Activated T-cell treated with anti-CD3 and anti-CD28 coated beads, Interleukin-2, amount 50 U/mL, for 24 hours (primary cell): ENCODE data around the gene IP6K2.

Source experiments
- DNase-seq: peaks from one replicate; pipeline ENCODE4 v3.0.0-alpha.2; 2020
- H3K27ac Mint-ChIP-seq: 2 replicates; pipeline ENCODE4 v1.8.0; 2020; ENCODE audit warnings: mild to moderate bottlenecking, mixed read lengths
- H3K27me3 Mint-ChIP-seq: 2 replicates; pipeline ENCODE4 v1.8.0; 2020; ENCODE audit warnings: mixed read lengths
- H3K36me3 Mint-ChIP-seq: 2 replicates; pipeline ENCODE4 v1.8.0; 2020; ENCODE audit warnings: low read depth, mixed read lengths
- H3K4me1 Mint-ChIP-seq: 2 replicates; pipeline ENCODE4 v1.8.0; 2020; ENCODE audit warnings: low read depth, mixed read lengths
- H3K4me3 Mint-ChIP-seq: 2 replicates; pipeline ENCODE4 v1.8.0; 2020; ENCODE audit warnings: mild to moderate bottlenecking, moderate library complexity, mixed read lengths
- H3K9me3 Mint-ChIP-seq: 2 replicates; pipeline ENCODE4 v1.8.0; 2020; ENCODE audit warnings: mixed read lengths

IP6K2 gene

GRCh38 chr3:48688032-48688736 is 28.8 kb downstream of the IP6K2 start:
- no peak for DNase-seq
- H3K27me3 Mint-ChIP-seq = no peaks in the 10 kb centered on the region
- H3K27ac Mint-ChIP-seq = no peak overlapping the region
- peaks cover 26% of the 10 kb centered on the region for H3K4me1 Mint-ChIP-seq
- no peaks in the 10 kb centered on the region for H3K9me3 Mint-ChIP-seq
- H3K4me3 Mint-ChIP-seq = no peak overlapping the region
- H3K36me3 Mint-ChIP-seq = peaks cover 63% of the 10 kb centered on the region

GRCh38 chr3:48687220-48687678 is 29.8 kb downstream of the IP6K2 start:
- DNase-seq = no peak
- no peak overlapping the region for H3K27ac Mint-ChIP-seq
- no peaks in the 10 kb centered on the region for H3K27me3 Mint-ChIP-seq
- H3K9me3 Mint-ChIP-seq = no peaks in the 10 kb centered on the region
- H3K4me3 Mint-ChIP-seq = no peak overlapping the region
- H3K36me3 Mint-ChIP-seq = peaks cover 63% of the 10 kb centered on the region
- H3K4me1 Mint-ChIP-seq = peaks cover 27% of the 10 kb centered on the region

- Mint-ChIP-seq H3K4me1 (peaks cover 27% of the 10 kb centered on the region), H3K27me3 (no peaks in the 10 kb centered on the region), H3K4me3 (peak overlapping the region; percentile 87), H3K27ac (peak overlapping the region; percentile 89), H3K36me3 (peaks cover 64% of the 10 kb centered on the region), H3K9me3 (no peaks in the 10 kb centered on the region)
- DNase-seq = no peak
These were observed 30.3 kb downstream of the IP6K2 start for GRCh38 chr3:48686538-48687219.

GRCh38 chr3:48685603-48686511 is 31.2 kb downstream of the IP6K2 start, which contains the start of gene NCKIPSD:
TSS of gene NCKIPSD (minus strand) at chr3:48685915. CDS start at chr3:48685807, 108 bp downstream.
- Mint-ChIP-seq H3K4me1 (peaks cover 27% of the 10 kb centered on the region), H3K27me3 (no peaks in the 10 kb centered on the region), H3K4me3 (peak within 1 kb of the TSS; percentile 87), H3K36me3 (peaks cover 66% of the 10 kb centered on the region), H3K9me3 (no peaks in the 10 kb centered on the region), H3K27ac (peak within 1 kb of the TSS; percentile 89)
- peak; percentile 97 for DNase-seq

GRCh38 chr3:48685293-48685602 is 31.8 kb downstream of the IP6K2 start:
- Mint-ChIP-seq H3K9me3 (no peaks in the 10 kb centered on the region), H3K4me3 (peak overlapping the region; percentile 87), H3K27ac (peak overlapping the region; percentile 84), H3K36me3 (peaks cover 66% of the 10 kb centered on the region), H3K4me1 (peaks cover 29% of the 10 kb centered on the region), H3K27me3 (no peaks in the 10 kb centered on the region)
- no peak for DNase-seq

- Mint-ChIP-seq H3K36me3 (peaks cover 66% of the 10 kb centered on the region), H3K9me3 (no peaks in the 10 kb centered on the region), H3K4me1 (peaks cover 29% of the 10 kb centered on the region), H3K27ac (peak overlapping the region; percentile 89), H3K27me3 (no peaks in the 10 kb centered on the region), H3K4me3 (peak overlapping the region; percentile 87)
- DNase-seq = no peak
These were observed 32.4 kb downstream of the IP6K2 start for GRCh38 chr3:48684480-48685143.

- Mint-ChIP-seq H3K4me1 (peaks cover 29% of the 10 kb centered on the region), H3K27me3 (no peaks in the 10 kb centered on the region), H3K36me3 (peaks cover 66% of the 10 kb centered on the region), H3K9me3 (no peaks in the 10 kb centered on the region), H3K4me3 (peak overlapping the region; percentile 87), H3K27ac (no peak overlapping the region)
- no peak for DNase-seq
These were observed 33.0 kb downstream of the IP6K2 start for GRCh38 chr3:48684054-48684349.

- DNase-seq = no peak
- no peak overlapping the region for H3K27ac Mint-ChIP-seq
- H3K4me3 Mint-ChIP-seq = no peak overlapping the region
- peaks cover 29% of the 10 kb centered on the region for H3K4me1 Mint-ChIP-seq
- no peaks in the 10 kb centered on the region for H3K9me3 Mint-ChIP-seq
- peaks cover 66% of the 10 kb centered on the region for H3K36me3 Mint-ChIP-seq
- H3K27me3 Mint-ChIP-seq = no peaks in the 10 kb centered on the region
These were observed 34.2 kb downstream of the IP6K2 start for GRCh38 chr3:48682786-48683185.

- Mint-ChIP-seq H3K4me1 (peaks cover 29% of the 10 kb centered on the region), H3K4me3 (no peak overlapping the region), H3K36me3 (peaks cover 66% of the 10 kb centered on the region), H3K27me3 (no peaks in the 10 kb centered on the region), H3K9me3 (no peaks in the 10 kb centered on the region), H3K27ac (no peak overlapping the region)
- no peak for DNase-seq
These were observed 34.9 kb downstream of the IP6K2 start for GRCh38 chr3:48681974-48682610.

GRCh38 chr3:48681541-48681880 is 35.5 kb downstream of the IP6K2 start:
- Mint-ChIP-seq H3K4me3 (no peak overlapping the region), H3K4me1 (peaks cover 27% of the 10 kb centered on the region), H3K9me3 (no peaks in the 10 kb centered on the region), H3K36me3 (peaks cover 65% of the 10 kb centered on the region), H3K27ac (no peak overlapping the region), H3K27me3 (no peaks in the 10 kb centered on the region)
- DNase-seq = no peak

- no peaks in the 10 kb centered on the region for H3K27me3 Mint-ChIP-seq
- peaks cover 21% of the 10 kb centered on the region for H3K4me1 Mint-ChIP-seq
- no peak for DNase-seq
- H3K27ac Mint-ChIP-seq = no peak overlapping the region
- peaks cover 69% of the 10 kb centered on the region for H3K36me3 Mint-ChIP-seq
- no peaks in the 10 kb centered on the region for H3K9me3 Mint-ChIP-seq
- H3K4me3 Mint-ChIP-seq = no peak overlapping the region
These were observed 36.0 kb downstream of the IP6K2 start for GRCh38 chr3:48680811-48681540.

GRCh38 chr3:48679411-48680391 is 37.3 kb downstream of the IP6K2 start:
- no peak for DNase-seq
- Mint-ChIP-seq H3K4me3 (no peak overlapping the region), H3K9me3 (no peaks in the 10 kb centered on the region)

More at GRCh38 chr3:48679411-48680391, 37.3 kb downstream of the IP6K2 start:
- H3K27ac Mint-ChIP-seq = no peak overlapping the region
- H3K27me3 Mint-ChIP-seq = no peaks in the 10 kb centered on the region
- peaks cover 78% of the 10 kb centered on the region for H3K36me3 Mint-ChIP-seq
- H3K4me1 Mint-ChIP-seq = peaks cover 18% of the 10 kb centered on the region
